ENCODE results near the gene TTC4. TPM values are rescaled to one million over a fixed set of nuclear protein-coding genes. Genes with fewer than 3 reads are reported as not detected.

The TTC4 gene
- total RNA-seq, 1 experiment from 2014 or later: 26.3 TPM

DNA sequence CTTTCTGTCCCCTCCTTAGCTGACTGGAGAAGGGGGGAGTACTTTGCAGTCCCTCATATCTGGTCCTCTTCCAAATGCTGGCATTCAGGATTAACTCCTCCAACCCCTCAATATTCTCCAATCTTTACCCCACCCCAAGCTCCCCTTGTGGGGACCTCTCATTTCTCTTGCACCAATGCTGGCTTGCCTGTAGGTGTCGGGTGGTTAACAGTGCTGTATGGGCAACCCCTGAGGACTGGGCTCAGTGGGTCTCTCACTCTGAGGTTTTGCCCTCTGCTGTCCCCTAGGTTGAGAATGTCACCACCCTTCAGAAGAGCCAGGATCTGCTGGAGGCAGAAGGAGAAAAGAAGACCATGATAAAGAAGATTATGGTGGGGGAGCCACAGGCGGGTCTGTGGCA lies 47.1 kb upstream of the TTC4 start:
- TF ChIP-seq, protein P1, sequence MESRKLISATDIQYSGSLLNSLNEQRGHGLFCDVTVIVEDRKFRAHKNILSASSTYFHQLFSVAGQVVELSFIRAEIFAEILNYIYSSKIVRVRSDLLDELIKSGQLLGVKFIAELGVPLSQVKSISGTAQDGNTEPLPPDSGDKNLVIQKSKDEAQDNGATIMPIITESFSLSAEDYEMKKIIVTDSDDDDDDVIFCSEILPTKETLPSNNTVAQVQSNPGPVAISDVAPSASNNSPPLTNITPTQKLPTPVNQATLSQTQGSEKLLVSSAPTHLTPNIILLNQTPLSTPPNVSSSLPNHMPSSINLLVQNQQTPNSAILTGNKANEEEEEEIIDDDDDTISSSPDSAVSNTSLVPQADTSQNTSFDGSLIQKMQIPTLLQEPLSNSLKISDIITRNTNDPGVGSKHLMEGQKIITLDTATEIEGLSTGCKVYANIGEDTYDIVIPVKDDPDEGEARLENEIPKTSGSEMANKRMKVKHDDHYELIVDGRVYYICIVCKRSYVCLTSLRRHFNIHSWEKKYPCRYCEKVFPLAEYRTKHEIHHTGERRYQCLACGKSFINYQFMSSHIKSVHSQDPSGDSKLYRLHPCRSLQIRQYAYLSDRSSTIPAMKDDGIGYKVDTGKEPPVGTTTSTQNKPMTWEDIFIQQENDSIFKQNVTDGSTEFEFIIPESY (IDR thresholded peaks at IDR 0.05; ENCODE audit: extremely low read depth, insufficient replicate concordance, low read length): no peak
- TF ChIP-seq POLR2AphosphoS5 (IDR thresholded peaks at IDR 0.05; ENCODE audit: low read depth, low read length) (no peak), FOSL1 (IDR thresholded peaks at IDR 0.05; ENCODE audit: low read depth) (no peak), CEBPB (IDR thresholded peaks at IDR 0.05; ENCODE audit: low read depth) (no peak), SP1 (IDR thresholded peaks at IDR 0.05; ENCODE audit: low read depth) (no peak), ZNF274 (IDR thresholded peaks at IDR 0.05; ENCODE audit: low read depth, low read length) (no peak), YY1 (IDR thresholded peaks at IDR 0.05; ENCODE audit: extremely low read depth, insufficient replicate concordance, low read depth, low read length) (no peak), ZFX (IDR thresholded peaks at IDR 0.05) (no peak), EZH2phosphoT487 (IDR thresholded peaks at IDR 0.05; ENCODE audit: borderline replicate concordance) (no peak)
- TF ChIP-seq, protein P2, sequence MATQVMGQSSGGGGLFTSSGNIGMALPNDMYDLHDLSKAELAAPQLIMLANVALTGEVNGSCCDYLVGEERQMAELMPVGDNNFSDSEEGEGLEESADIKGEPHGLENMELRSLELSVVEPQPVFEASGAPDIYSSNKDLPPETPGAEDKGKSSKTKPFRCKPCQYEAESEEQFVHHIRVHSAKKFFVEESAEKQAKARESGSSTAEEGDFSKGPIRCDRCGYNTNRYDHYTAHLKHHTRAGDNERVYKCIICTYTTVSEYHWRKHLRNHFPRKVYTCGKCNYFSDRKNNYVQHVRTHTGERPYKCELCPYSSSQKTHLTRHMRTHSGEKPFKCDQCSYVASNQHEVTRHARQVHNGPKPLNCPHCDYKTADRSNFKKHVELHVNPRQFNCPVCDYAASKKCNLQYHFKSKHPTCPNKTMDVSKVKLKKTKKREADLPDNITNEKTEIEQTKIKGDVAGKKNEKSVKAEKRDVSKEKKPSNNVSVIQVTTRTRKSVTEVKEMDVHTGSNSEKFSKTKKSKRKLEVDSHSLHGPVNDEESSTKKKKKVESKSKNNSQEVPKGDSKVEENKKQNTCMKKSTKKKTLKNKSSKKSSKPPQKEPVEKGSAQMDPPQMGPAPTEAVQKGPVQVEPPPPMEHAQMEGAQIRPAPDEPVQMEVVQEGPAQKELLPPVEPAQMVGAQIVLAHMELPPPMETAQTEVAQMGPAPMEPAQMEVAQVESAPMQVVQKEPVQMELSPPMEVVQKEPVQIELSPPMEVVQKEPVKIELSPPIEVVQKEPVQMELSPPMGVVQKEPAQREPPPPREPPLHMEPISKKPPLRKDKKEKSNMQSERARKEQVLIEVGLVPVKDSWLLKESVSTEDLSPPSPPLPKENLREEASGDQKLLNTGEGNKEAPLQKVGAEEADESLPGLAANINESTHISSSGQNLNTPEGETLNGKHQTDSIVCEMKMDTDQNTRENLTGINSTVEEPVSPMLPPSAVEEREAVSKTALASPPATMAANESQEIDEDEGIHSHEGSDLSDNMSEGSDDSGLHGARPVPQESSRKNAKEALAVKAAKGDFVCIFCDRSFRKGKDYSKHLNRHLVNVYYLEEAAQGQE (IDR thresholded peaks at IDR 0.05; ENCODE audit: low read depth): no peak
- TF ChIP-seq, protein P3, sequence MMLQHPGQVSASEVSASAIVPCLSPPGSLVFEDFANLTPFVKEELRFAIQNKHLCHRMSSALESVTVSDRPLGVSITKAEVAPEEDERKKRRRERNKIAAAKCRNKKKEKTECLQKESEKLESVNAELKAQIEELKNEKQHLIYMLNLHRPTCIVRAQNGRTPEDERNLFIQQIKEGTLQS (IDR thresholded peaks at IDR 0.05): no peak
- TF ChIP-seq, protein P4, sequence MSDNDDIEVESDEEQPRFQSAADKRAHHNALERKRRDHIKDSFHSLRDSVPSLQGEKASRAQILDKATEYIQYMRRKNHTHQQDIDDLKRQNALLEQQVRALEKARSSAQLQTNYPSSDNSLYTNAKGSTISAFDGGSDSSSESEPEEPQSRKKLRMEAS (IDR thresholded peaks at IDR 0.05): no peak
- TF ChIP-seq, protein P5, sequence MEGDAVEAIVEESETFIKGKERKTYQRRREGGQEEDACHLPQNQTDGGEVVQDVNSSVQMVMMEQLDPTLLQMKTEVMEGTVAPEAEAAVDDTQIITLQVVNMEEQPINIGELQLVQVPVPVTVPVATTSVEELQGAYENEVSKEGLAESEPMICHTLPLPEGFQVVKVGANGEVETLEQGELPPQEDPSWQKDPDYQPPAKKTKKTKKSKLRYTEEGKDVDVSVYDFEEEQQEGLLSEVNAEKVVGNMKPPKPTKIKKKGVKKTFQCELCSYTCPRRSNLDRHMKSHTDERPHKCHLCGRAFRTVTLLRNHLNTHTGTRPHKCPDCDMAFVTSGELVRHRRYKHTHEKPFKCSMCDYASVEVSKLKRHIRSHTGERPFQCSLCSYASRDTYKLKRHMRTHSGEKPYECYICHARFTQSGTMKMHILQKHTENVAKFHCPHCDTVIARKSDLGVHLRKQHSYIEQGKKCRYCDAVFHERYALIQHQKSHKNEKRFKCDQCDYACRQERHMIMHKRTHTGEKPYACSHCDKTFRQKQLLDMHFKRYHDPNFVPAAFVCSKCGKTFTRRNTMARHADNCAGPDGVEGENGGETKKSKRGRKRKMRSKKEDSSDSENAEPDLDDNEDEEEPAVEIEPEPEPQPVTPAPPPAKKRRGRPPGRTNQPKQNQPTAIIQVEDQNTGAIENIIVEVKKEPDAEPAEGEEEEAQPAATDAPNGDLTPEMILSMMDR (IDR thresholded peaks at IDR 0.05 in 2 of 3, conservative IDR thresholded peaks at IDR 0.05 in 1 of 3; ENCODE audit: borderline replicate concordance in 1 of 3, insufficient read depth in 1 of 3, low read depth in 2 of 3, low read length in 2 of 3): no peak
- Histone ChIP-seq H3K9ac (ENCODE audit: low read length) (no peak overlapping the region), H3K4me3 (replicated peaks in 1 of 2; ENCODE audit: low read depth in 1 of 2, low read length in 2 of 2) (no peak overlapping the region), H3K4me2 (ENCODE audit: low read length) (no peak overlapping the region), H3K79me2 (ENCODE audit: insufficient read depth, low read length) (no peaks in the 10 kb centered on the region), H2AFZ (ENCODE audit: low read depth, low read length, poor library complexity, severe bottlenecking) (no peak overlapping the region), H3K9me3 (ENCODE audit: control insufficient read depth in 1 of 2, insufficient read depth in 1 of 2, low read depth in 1 of 2, low read length in 2 of 2) (no peaks in the 10 kb centered on the region), H3K27ac (ENCODE audit: low read depth, low read length) (no peak overlapping the region), H4K20me1 (ENCODE audit: insufficient read depth) (no peaks in the 10 kb centered on the region), H3K9me2 (ENCODE audit: insufficient read depth) (no peaks in the 10 kb centered on the region), H3K27me3 (ENCODE audit: insufficient read depth, low read length) (no peaks in the 10 kb centered on the region), H3K4me1 (ENCODE audit: control insufficient read depth in 1 of 2, insufficient read depth in 2 of 2, low read length in 2 of 2) (no peaks in the 10 kb centered on the region), H3K36me3 (ENCODE audit: control insufficient read depth in 1 of 2, insufficient read depth in 2 of 2, low read length in 2 of 2) (no peaks in the 10 kb centered on the region)
- ChIA-PET CTCF (no interaction called here), RAD21 (ENCODE audit: low non-redundant PET in 1 of 2, low total read pairs in 2 of 2, uncharacterized antibody in 2 of 2, unreplicated experiment in 2 of 2) (no interaction called here), POLR2A (no interaction called here)
- intact Hi-C loops (cut with micrococcal nuclease): no loop called here
- DNase-seq (ENCODE audit: low read depth, low spot score) (no peak), ATAC-seq (no peak)
- no TSS peak for BruUV-seq (replicated peaks)

Measured in HCT116 (cell line).